ENCODE measurements around the gene ZC3H10. TPM values are rescaled to one million over a fixed set of nuclear protein-coding genes. Genes with fewer than 3 reads are reported as not detected.

ZC3H10 gene
- total RNA-seq, 1 experiment from 2014 or later, result 5.6 TPM

- Histone ChIP-seq H3K4me2 (ENCODE audit: low read length) (peak overlapping the region; percentile 98), H3K79me2 (ENCODE audit: low read length) (peaks cover 39% of the 10 kb centered on the region), H3K27ac (ENCODE audit: low read length) (peak overlapping the region; percentile 81), H2AFZ (ENCODE audit: low read length) (peak overlapping the region; percentile 67), H3K4me3 (ENCODE audit: low read length) (peak overlapping the region; percentile 91), H3K9me3 (ENCODE audit: low read length) (no peaks in the 10 kb centered on the region), H3K27me3 (ENCODE audit: low read length) (no peaks in the 10 kb centered on the region), H3K4me1 (ENCODE audit: insufficient read depth, low read length) (peaks cover 25% of the 10 kb centered on the region), H3F3A (ENCODE audit: low read length, unreplicated experiment) (peaks cover 2% of the 10 kb centered on the region), H4K20me1 (ENCODE audit: low read length) (peaks cover 19% of the 10 kb centered on the region), H3K9me2 (replicated peaks; ENCODE audit: low read length) (no peaks in the 10 kb centered on the region), H3K36me3 (ENCODE audit: low read depth, low read length) (peaks cover 24% of the 10 kb centered on the region), H3K9ac (ENCODE audit: low read length) (peak overlapping the region; percentile 100)
- ATAC-seq (no peak), DNase-seq (no peak)
- no peak for TF ChIP-seq EZH2 (IDR thresholded peaks at IDR 0.05; ENCODE audit: low read length, unreplicated experiment)
- TF ChIP-seq, protein P1, sequence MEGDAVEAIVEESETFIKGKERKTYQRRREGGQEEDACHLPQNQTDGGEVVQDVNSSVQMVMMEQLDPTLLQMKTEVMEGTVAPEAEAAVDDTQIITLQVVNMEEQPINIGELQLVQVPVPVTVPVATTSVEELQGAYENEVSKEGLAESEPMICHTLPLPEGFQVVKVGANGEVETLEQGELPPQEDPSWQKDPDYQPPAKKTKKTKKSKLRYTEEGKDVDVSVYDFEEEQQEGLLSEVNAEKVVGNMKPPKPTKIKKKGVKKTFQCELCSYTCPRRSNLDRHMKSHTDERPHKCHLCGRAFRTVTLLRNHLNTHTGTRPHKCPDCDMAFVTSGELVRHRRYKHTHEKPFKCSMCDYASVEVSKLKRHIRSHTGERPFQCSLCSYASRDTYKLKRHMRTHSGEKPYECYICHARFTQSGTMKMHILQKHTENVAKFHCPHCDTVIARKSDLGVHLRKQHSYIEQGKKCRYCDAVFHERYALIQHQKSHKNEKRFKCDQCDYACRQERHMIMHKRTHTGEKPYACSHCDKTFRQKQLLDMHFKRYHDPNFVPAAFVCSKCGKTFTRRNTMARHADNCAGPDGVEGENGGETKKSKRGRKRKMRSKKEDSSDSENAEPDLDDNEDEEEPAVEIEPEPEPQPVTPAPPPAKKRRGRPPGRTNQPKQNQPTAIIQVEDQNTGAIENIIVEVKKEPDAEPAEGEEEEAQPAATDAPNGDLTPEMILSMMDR (conservative IDR thresholded peaks at IDR 0.05; ENCODE audit: low read depth, low read length), result no peak
- TF ChIP-seq EZH2phosphoT487 (IDR thresholded peaks at IDR 0.05; ENCODE audit: borderline replicate concordance, low read length), result no peak
- CTCF ChIA-PET, result interaction anchor here (0.8 kb wide), 1 partner anchor 155 kb away, joined by 4 read pairs; the partner anchor contains the start of gene ANKRD52
- no TSS peak for BruUV-seq (replicated peaks)
- POLR2A ChIA-PET (ENCODE audit: unreplicated experiment), result no interaction called here
- intact Hi-C loops (cut with micrococcal nuclease), result no loop called here
Measured at GRCh38 chr12:56103066-56103711, 14.9 kb upstream of the ZC3H10 start.

DNA sequence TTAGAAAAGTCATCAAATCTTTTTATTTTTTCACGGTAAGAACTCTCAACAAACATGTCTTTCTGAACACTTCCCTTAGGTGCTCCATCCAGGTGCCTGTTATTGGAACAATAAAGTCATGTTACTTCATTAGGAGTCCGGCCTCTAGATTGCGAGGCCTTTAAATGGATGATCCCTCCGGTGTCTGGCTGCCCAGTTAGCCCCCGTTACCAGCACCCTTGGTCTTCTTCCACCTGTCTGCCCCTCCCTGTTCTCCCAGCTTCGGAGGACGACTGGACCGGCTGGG, 14.3 kb upstream of the ZC3H10 start:
- Histone ChIP-seq H3F3A (ENCODE audit: low read length, unreplicated experiment) (peaks cover 2% of the 10 kb centered on the region), H3K27me3 (ENCODE audit: low read length) (no peaks in the 10 kb centered on the region), H3K4me3 (ENCODE audit: low read length) (peak overlapping the region; percentile 91), H4K20me1 (ENCODE audit: low read length) (peaks cover 19% of the 10 kb centered on the region), H2AFZ (ENCODE audit: low read length) (peak overlapping the region; percentile 67), H3K9me3 (ENCODE audit: low read length) (no peaks in the 10 kb centered on the region), H3K79me2 (ENCODE audit: low read length) (peaks cover 42% of the 10 kb centered on the region), H3K27ac (ENCODE audit: low read length) (peak overlapping the region; percentile 81), H3K9ac (ENCODE audit: low read length) (peak overlapping the region; percentile 100), H3K36me3 (ENCODE audit: low read depth, low read length) (peaks cover 29% of the 10 kb centered on the region), H3K4me1 (ENCODE audit: insufficient read depth, low read length) (peaks cover 25% of the 10 kb centered on the region), H3K4me2 (ENCODE audit: low read length) (peak overlapping the region; percentile 98), H3K9me2 (replicated peaks; ENCODE audit: low read length) (no peaks in the 10 kb centered on the region)
- ATAC-seq (no peak), DNase-seq (no peak)
- ChIA-PET CTCF (interaction anchor here (0.6 to 1.7 kb wide), 7 partner anchors 15 to 1207 kb away, joined by 3 to 8 read pairs (median 5); partner anchors contain the start of genes ANKRD52, ERBB3, ESYT1 and ZC3H10), POLR2A (ENCODE audit: unreplicated experiment) (interaction anchor here (1.0 to 1.2 kb wide), 3 partner anchors 14 to 24 kb away, joined by 3 to 7 read pairs (median 3); partner anchors contain the start of genes ERBB3, ESYT1 and ZC3H10)
- BruUV-seq (replicated peaks), result TSS peak; percentile 94
- TF ChIP-seq, protein P1 (conservative IDR thresholded peaks at IDR 0.05; ENCODE audit: low read depth, low read length), result no peak
- TF ChIP-seq EZH2phosphoT487 (IDR thresholded peaks at IDR 0.05; ENCODE audit: borderline replicate concordance, low read length) (no peak), EZH2 (IDR thresholded peaks at IDR 0.05; ENCODE audit: low read length, unreplicated experiment) (no peak)
- intact Hi-C loops (cut with micrococcal nuclease), result loop anchor here (1.0 kb wide), 2 partner anchors 24 to 56 kb away; no protein-coding TSS in a partner anchor
